ENCODE results near the gene CST1. TPM values are rescaled to one million over a fixed set of nuclear protein-coding genes. Genes with fewer than 3 reads are reported as not detected.
"Not testable (repeated sequence)": the region's sequence is repeated elsewhere in the genome, so short reads cannot be mapped to it uniquely, and the experiment has no call there.

CST1 gene
- total RNA-seq, 1 experiment from 2014 or later, result 1.7 TPM

DNA sequence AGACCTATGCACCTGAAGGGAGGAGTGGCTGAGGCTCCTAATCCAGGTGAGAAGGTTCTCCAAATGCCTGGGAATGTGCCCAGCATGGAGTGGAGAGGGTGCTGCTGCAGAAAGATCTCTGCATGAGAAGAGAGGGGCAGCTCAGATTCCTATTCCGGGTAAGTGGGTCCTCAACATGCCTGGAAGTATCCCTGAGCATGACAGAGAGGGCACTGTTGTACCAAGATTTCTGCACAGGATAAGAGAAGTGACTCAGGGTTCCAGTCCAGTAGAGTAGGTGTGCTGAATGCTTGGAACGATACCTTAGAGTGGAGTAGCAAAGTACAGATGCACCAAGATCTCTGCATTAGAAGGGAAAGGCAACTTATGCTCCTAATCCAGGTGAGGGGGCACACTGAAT is 15.8 kb downstream of the CST1 start:
- H3K27me3 ChIP-seq (ENCODE audit: insufficient read depth, low read length); H2BK15ac ChIP-seq (ENCODE audit: low read depth, low read length); H3K23ac ChIP-seq (ENCODE audit: insufficient read length, low read depth, low read length); H2AFZ ChIP-seq (ENCODE audit: low read length); H4K20me1 ChIP-seq (ENCODE audit: control insufficient read depth, insufficient read depth, insufficient read length); H3K27ac Mint-ChIP-seq; H3K14ac ChIP-seq (ENCODE audit: insufficient read depth, low read length); H3K18ac ChIP-seq (ENCODE audit: insufficient read length, low read depth, low read length); H3K4me1 Mint-ChIP-seq; H4K91ac ChIP-seq (ENCODE audit: insufficient read length, low read depth, low read length); H3T11ph ChIP-seq (ENCODE audit: low read length); H3K23me2 ChIP-seq (ENCODE audit: insufficient read length, low read depth, low read length, poor library complexity, severe bottlenecking); H2BK20ac ChIP-seq (ENCODE audit: low read depth, low read length, poor library complexity, severe bottlenecking); H4K8ac ChIP-seq (replicated peaks; ENCODE audit: insufficient read length, low read depth, low read length); H3K9me3 ChIP-seq (ENCODE audit: control insufficient read depth, low read depth, low read length); H3K4me3 Mint-ChIP-seq; H2BK120ac ChIP-seq (ENCODE audit: low read depth, low read length, poor library complexity, severe bottlenecking); H3K4me2 ChIP-seq (ENCODE audit: insufficient read depth, insufficient read length, low read length); H4K5ac ChIP-seq (ENCODE audit: insufficient read length, low read depth, low read length); H3K9me3 Mint-ChIP-seq; H3K79me2 ChIP-seq (ENCODE audit: insufficient read depth, low read length); H3K4ac ChIP-seq (ENCODE audit: low read depth, low read length); H2BK5ac ChIP-seq (ENCODE audit: insufficient read length, low read length); H3K36me3 Mint-ChIP-seq (ENCODE audit: insufficient read depth in 1 of 3, low read depth in 3 of 3); H3K4me1 ChIP-seq (ENCODE audit: insufficient read depth, low read length); DNase-seq; H2AK5ac ChIP-seq (ENCODE audit: insufficient read length, low read length); H2BK12ac ChIP-seq (ENCODE audit: insufficient read length, low read depth, low read length); H3K9ac ChIP-seq (ENCODE audit: extremely low read depth, insufficient read length, low read length); H3K56ac ChIP-seq (ENCODE audit: insufficient read length, low read depth, low read length); H3K79me1 ChIP-seq (ENCODE audit: insufficient read depth, low read depth, low read length, poor library complexity, severe bottlenecking); H3K27ac ChIP-seq (ENCODE audit: insufficient read length, low read depth, low read length): not testable (repeated sequence)
- H3K27me3 Mint-ChIP-seq (ENCODE audit: low read depth), result peaks cover 37% of the 10 kb centered on the region
- no CpG with 5 or more reads among the region's 2 CpGs for WGBS (ENCODE audit: extremely low coverage, insufficient read length, low lambda C conversion rate)

DNA sequence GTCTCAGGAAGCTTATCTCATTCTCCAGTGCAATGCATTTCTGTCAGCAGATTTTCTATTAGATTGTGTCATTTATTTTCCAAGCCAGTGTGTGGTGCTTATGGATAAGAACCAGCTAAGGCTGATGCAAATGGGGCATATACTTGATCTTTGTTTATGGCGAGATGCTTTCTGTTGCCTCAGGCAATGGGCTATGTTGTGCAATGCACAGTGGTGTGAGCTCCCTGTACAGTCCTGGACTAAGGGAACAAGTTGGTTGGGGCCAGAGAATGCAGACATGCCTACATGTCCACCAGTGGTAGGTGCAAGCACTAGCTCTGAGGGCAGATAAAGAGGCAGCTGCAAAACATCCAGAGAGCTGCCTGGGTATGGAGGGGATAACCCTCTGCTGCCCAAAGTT is 16.3 kb downstream of the CST1 start:
- H3K23ac ChIP-seq (ENCODE audit: insufficient read length, low read depth, low read length); H2AK5ac ChIP-seq (ENCODE audit: insufficient read length, low read length); H3K9me3 Mint-ChIP-seq; H2AFZ ChIP-seq (ENCODE audit: low read length); H3K23me2 ChIP-seq (ENCODE audit: insufficient read length, low read depth, low read length, poor library complexity, severe bottlenecking); H3K18ac ChIP-seq (ENCODE audit: insufficient read length, low read depth, low read length); H3K4ac ChIP-seq (ENCODE audit: low read depth, low read length); H2BK20ac ChIP-seq (ENCODE audit: low read depth, low read length, poor library complexity, severe bottlenecking); H3K4me3 Mint-ChIP-seq; H4K20me1 ChIP-seq (ENCODE audit: control insufficient read depth, insufficient read depth, insufficient read length); H3K9ac ChIP-seq (ENCODE audit: extremely low read depth, insufficient read length, low read length); H3K79me2 ChIP-seq (ENCODE audit: insufficient read depth, low read length); H2BK120ac ChIP-seq (ENCODE audit: low read depth, low read length, poor library complexity, severe bottlenecking); H3K36me3 Mint-ChIP-seq (ENCODE audit: insufficient read depth in 1 of 3, low read depth in 3 of 3); H3T11ph ChIP-seq (ENCODE audit: low read length); H3K4me1 Mint-ChIP-seq; H3K14ac ChIP-seq (ENCODE audit: insufficient read depth, low read length); H3K27ac ChIP-seq (ENCODE audit: insufficient read length, low read depth, low read length); H3K4me1 ChIP-seq (ENCODE audit: insufficient read depth, low read length); H4K5ac ChIP-seq (ENCODE audit: insufficient read length, low read depth, low read length); H3K27me3 ChIP-seq (ENCODE audit: insufficient read depth, low read length); H2BK5ac ChIP-seq (ENCODE audit: insufficient read length, low read length); H3K4me2 ChIP-seq (ENCODE audit: insufficient read depth, insufficient read length, low read length); DNase-seq; H2BK15ac ChIP-seq (ENCODE audit: low read depth, low read length); H3K27ac Mint-ChIP-seq; H4K8ac ChIP-seq (replicated peaks; ENCODE audit: insufficient read length, low read depth, low read length); H3K79me1 ChIP-seq (ENCODE audit: insufficient read depth, low read depth, low read length, poor library complexity, severe bottlenecking); H3K9me3 ChIP-seq (ENCODE audit: control insufficient read depth, low read depth, low read length); H4K91ac ChIP-seq (ENCODE audit: insufficient read length, low read depth, low read length); H2BK12ac ChIP-seq (ENCODE audit: insufficient read length, low read depth, low read length); H3K56ac ChIP-seq (ENCODE audit: insufficient read length, low read depth, low read length): not testable (repeated sequence)
- no CpG with 5 or more reads among the region's 1 CpG for WGBS (ENCODE audit: extremely low coverage, insufficient read length, low lambda C conversion rate)
- peaks cover 37% of the 10 kb centered on the region for H3K27me3 Mint-ChIP-seq (ENCODE audit: low read depth)
